Measurements from ENCODE around the gene ISLR. TPM values are rescaled to one million over a fixed set of nuclear protein-coding genes. Genes with fewer than 3 reads are reported as not detected.

The ISLR gene
- total and polyA plus RNA-seq, 4 donors = 2.4 to 4.2 (median 3.5) TPM

DNA sequence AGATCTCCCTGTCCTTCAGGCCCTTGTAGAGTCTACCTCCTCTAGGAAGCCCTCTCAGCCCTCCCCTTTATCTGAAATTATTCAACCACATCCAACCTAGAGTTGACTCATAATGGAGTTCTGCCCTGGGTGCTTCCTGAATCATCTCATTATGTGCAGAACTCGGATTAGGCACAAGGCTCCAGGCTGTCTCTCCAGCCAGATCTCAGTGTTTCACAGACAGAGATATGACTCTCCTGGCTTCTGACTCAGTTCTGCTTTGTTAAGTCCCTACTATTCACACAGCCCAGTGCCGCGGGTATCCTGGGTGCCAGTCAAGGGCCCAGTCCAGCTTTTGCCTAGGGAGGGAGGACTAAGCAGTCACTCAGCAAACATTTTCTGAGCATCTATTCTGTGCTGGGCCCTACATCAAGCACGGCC, 19.8 kb downstream of the ISLR start:
- TF ChIP-seq, protein P1, sequence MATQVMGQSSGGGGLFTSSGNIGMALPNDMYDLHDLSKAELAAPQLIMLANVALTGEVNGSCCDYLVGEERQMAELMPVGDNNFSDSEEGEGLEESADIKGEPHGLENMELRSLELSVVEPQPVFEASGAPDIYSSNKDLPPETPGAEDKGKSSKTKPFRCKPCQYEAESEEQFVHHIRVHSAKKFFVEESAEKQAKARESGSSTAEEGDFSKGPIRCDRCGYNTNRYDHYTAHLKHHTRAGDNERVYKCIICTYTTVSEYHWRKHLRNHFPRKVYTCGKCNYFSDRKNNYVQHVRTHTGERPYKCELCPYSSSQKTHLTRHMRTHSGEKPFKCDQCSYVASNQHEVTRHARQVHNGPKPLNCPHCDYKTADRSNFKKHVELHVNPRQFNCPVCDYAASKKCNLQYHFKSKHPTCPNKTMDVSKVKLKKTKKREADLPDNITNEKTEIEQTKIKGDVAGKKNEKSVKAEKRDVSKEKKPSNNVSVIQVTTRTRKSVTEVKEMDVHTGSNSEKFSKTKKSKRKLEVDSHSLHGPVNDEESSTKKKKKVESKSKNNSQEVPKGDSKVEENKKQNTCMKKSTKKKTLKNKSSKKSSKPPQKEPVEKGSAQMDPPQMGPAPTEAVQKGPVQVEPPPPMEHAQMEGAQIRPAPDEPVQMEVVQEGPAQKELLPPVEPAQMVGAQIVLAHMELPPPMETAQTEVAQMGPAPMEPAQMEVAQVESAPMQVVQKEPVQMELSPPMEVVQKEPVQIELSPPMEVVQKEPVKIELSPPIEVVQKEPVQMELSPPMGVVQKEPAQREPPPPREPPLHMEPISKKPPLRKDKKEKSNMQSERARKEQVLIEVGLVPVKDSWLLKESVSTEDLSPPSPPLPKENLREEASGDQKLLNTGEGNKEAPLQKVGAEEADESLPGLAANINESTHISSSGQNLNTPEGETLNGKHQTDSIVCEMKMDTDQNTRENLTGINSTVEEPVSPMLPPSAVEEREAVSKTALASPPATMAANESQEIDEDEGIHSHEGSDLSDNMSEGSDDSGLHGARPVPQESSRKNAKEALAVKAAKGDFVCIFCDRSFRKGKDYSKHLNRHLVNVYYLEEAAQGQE (IDR thresholded peaks at IDR 0.05) = no peak
- no peak for TF ChIP-seq HNF4A (conservative IDR thresholded peaks at IDR 0.05)
- TF ChIP-seq JUND (IDR thresholded peaks at IDR 0.05) = no peak
- TF ChIP-seq GABPA (IDR thresholded peaks at IDR 0.05 in 1 of 2, conservative IDR thresholded peaks at IDR 0.05 in 1 of 2) = no peak
- TF ChIP-seq, protein P2, sequence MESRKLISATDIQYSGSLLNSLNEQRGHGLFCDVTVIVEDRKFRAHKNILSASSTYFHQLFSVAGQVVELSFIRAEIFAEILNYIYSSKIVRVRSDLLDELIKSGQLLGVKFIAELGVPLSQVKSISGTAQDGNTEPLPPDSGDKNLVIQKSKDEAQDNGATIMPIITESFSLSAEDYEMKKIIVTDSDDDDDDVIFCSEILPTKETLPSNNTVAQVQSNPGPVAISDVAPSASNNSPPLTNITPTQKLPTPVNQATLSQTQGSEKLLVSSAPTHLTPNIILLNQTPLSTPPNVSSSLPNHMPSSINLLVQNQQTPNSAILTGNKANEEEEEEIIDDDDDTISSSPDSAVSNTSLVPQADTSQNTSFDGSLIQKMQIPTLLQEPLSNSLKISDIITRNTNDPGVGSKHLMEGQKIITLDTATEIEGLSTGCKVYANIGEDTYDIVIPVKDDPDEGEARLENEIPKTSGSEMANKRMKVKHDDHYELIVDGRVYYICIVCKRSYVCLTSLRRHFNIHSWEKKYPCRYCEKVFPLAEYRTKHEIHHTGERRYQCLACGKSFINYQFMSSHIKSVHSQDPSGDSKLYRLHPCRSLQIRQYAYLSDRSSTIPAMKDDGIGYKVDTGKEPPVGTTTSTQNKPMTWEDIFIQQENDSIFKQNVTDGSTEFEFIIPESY (IDR thresholded peaks at IDR 0.05) = no peak
- no peak for TF ChIP-seq NR2F2 (IDR thresholded peaks at IDR 0.05)
- no peak for TF ChIP-seq RXRA (IDR thresholded peaks at IDR 0.05)
- TF ChIP-seq EGR1 (IDR thresholded peaks at IDR 0.05; ENCODE audit: low read depth in 2 of 2) = no peak
- TF ChIP-seq HNF4G (IDR thresholded peaks at IDR 0.05) = no peak
- TF ChIP-seq, protein P3, sequence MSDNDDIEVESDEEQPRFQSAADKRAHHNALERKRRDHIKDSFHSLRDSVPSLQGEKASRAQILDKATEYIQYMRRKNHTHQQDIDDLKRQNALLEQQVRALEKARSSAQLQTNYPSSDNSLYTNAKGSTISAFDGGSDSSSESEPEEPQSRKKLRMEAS (IDR thresholded peaks at IDR 0.05) = no peak
- TF ChIP-seq TAF1 (conservative IDR thresholded peaks at IDR 0.05) = no peak
- TF ChIP-seq, protein P4, sequence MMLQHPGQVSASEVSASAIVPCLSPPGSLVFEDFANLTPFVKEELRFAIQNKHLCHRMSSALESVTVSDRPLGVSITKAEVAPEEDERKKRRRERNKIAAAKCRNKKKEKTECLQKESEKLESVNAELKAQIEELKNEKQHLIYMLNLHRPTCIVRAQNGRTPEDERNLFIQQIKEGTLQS (IDR thresholded peaks at IDR 0.05) = no peak
- TF ChIP-seq RAD21 (IDR thresholded peaks at IDR 0.05) = no peak
- TF ChIP-seq FOXA2 (IDR thresholded peaks at IDR 0.05) = no peak
- no peak for TF ChIP-seq SP1 (IDR thresholded peaks at IDR 0.05)
- H3K4me3 ChIP-seq (ENCODE audit: low read depth in 1 of 3, low read length in 3 of 3) = no peak overlapping the region
- H3K9ac ChIP-seq (ENCODE audit: low read depth in 1 of 2, low read length in 2 of 2) = no peak overlapping the region
- no peaks in the 10 kb centered on the region for H3K9me3 ChIP-seq (ENCODE audit: control insufficient read depth in 4 of 4, low read length in 3 of 4)
- no peaks in the 10 kb centered on the region for H3K27me3 ChIP-seq (ENCODE audit: control insufficient read depth in 4 of 4, insufficient read depth in 4 of 4, low read length in 3 of 4)
- H3K4me1 ChIP-seq (ENCODE audit: control insufficient read depth in 4 of 4, insufficient read depth in 4 of 4, low read length in 3 of 4) = no peaks in the 10 kb centered on the region
- H3K27ac ChIP-seq (ENCODE audit: low read depth in 1 of 2, low read length in 2 of 2) = no peak overlapping the region
- DNase-seq (ENCODE audit: low spot score) = no peak
- H3K36me3 ChIP-seq (ENCODE audit: control insufficient read depth in 4 of 4, insufficient read depth in 3 of 4, low read depth in 1 of 4, low read length in 3 of 4) = no peaks in the 10 kb centered on the region
- 80% methylated on average over 4 of the region's 4 CpGs for WGBS

DNA sequence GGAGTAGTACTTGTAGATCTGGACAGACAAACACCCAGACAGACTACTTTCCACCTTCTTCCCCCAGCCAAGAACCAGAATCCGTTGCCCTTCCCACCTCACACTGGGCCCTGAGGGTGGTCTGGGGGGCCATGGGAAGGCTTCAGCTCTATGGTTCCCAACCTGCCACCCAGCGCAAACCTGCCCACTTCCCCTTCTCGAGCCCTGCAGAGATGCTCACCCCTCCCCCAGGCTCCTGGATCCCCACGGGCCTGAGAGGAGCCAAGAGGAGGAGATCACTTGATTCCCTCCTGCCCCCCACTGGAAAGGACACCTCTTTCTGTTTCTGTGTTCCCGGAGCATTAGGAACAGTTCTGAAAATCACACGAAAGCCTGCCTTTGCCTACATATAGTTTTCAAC, 20.4 kb downstream of the ISLR start:
- H3K27ac ChIP-seq (ENCODE audit: low read depth in 1 of 2, low read length in 2 of 2) = no peak overlapping the region
- H3K9ac ChIP-seq (ENCODE audit: low read depth in 1 of 2, low read length in 2 of 2) = no peak overlapping the region
- H3K4me3 ChIP-seq (ENCODE audit: low read depth in 1 of 3, low read length in 3 of 3) = no peak overlapping the region
- no peaks in the 10 kb centered on the region for H3K36me3 ChIP-seq (ENCODE audit: control insufficient read depth in 4 of 4, insufficient read depth in 3 of 4, low read depth in 1 of 4, low read length in 3 of 4)
- no peaks in the 10 kb centered on the region for H3K27me3 ChIP-seq (ENCODE audit: control insufficient read depth in 4 of 4, insufficient read depth in 4 of 4, low read length in 3 of 4)
- H3K9me3 ChIP-seq (ENCODE audit: control insufficient read depth in 4 of 4, low read length in 3 of 4) = no peaks in the 10 kb centered on the region
- 73% methylated on average over 6 of the region's 6 CpGs for WGBS
- TF ChIP-seq FOXA1 (IDR thresholded peaks at IDR 0.05) = no peak
- TF ChIP-seq SP1 (IDR thresholded peaks at IDR 0.05) = no peak
- TF ChIP-seq, protein P3 (IDR thresholded peaks at IDR 0.05) = no peak
- H3K4me1 ChIP-seq (ENCODE audit: control insufficient read depth in 4 of 4, insufficient read depth in 4 of 4, low read length in 3 of 4) = no peaks in the 10 kb centered on the region
- DNase-seq (ENCODE audit: low spot score) = no peak
